ENCODE results near the gene CD248.
A peak's percentile ranks its signal among the peaks of the same experiment; 100 is the strongest.

CD248 gene

DNA sequence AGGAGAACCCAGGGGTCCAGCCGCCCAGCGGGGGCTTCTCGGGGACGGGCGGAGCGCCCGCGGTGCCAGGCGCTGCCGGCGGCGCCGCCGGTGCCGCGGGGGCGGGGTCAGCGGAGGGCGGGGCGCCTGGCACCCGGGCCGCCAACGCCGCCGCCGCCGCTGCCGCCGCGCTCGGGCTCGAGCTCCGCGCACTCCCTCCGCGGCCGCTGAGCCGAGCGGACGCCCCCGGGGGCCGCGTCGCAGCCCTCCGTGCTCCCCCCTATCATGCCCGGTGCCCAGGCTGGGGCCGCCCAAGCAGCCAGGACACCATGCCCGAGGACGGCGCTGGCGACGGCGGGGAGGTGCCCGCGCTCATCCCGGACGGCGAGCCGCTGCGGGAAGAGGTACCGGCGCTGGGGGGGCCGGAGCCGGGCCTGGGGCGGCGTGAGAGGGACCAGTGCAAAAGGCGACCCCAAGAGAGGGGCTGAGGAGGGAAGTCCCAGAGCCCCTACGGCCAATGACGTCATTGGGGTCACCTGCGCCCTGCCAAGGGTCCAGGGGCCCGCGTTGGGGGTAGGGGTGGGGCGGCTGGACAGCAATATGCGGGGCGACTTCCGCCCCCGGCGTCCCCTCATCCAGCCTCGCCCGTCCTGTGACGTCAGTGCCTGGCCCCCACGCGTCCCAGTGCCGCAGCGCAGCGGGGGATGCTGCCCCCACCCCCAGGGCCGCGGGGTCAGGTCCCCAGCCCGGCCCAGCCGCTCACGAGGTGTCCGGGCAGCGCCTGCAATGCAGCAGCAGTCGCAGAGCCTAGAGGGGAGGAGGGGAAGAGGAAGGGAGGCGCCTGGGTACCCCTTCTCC lies 24.9 kb downstream of the CD248 start, which contains the start of gene TMEM151A:
Gene TMEM151A (plus strand): TSS at position 189 of the 837 bp plus-strand sequence. CDS start 120 bp downstream, at position 309.
- TF ChIP-seq, protein P1, sequence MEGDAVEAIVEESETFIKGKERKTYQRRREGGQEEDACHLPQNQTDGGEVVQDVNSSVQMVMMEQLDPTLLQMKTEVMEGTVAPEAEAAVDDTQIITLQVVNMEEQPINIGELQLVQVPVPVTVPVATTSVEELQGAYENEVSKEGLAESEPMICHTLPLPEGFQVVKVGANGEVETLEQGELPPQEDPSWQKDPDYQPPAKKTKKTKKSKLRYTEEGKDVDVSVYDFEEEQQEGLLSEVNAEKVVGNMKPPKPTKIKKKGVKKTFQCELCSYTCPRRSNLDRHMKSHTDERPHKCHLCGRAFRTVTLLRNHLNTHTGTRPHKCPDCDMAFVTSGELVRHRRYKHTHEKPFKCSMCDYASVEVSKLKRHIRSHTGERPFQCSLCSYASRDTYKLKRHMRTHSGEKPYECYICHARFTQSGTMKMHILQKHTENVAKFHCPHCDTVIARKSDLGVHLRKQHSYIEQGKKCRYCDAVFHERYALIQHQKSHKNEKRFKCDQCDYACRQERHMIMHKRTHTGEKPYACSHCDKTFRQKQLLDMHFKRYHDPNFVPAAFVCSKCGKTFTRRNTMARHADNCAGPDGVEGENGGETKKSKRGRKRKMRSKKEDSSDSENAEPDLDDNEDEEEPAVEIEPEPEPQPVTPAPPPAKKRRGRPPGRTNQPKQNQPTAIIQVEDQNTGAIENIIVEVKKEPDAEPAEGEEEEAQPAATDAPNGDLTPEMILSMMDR (IDR thresholded peaks at IDR 0.05; ENCODE audit: low read depth, low read length, missing control alignments), result no peak
- in situ Hi-C loops (cut with HindIII; ENCODE audit: low sequenced_read_pairs), result no loop called here
- H3K4me3 ChIP-seq (ENCODE audit: low read depth, low read length), result no peak within 1 kb of the TSS
- no peak for DNase-seq (ENCODE audit: low read depth)

DNA sequence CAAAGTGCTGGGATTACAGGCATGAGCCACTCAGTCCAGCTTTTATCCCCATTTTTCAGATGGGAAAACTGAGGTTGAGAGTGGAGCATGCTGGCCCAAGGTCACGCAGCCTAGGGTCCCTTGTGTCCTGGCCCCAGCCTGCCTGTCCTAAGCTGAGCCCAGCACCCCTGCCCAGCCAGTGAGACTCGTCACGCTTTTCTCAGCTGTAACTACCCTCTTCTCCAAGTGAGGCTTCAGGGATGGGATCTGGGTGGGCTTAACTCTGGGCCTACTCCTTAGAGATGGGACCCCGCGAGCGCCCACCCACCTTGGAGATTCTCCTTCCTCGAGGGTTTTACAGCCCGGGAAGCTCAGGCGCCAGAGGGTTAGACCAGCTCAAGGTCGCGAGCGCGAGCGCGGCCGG lies 25.5 kb downstream of the CD248 start:
- in situ Hi-C loops (cut with HindIII; ENCODE audit: low sequenced_read_pairs), result no loop called here
- TF ChIP-seq, protein P1 (IDR thresholded peaks at IDR 0.05; ENCODE audit: low read depth, low read length, missing control alignments), result no peak
- DNase-seq (ENCODE audit: low read depth), result no peak
- H3K4me3 ChIP-seq (ENCODE audit: low read depth, low read length), result no peak overlapping the region

DNA sequence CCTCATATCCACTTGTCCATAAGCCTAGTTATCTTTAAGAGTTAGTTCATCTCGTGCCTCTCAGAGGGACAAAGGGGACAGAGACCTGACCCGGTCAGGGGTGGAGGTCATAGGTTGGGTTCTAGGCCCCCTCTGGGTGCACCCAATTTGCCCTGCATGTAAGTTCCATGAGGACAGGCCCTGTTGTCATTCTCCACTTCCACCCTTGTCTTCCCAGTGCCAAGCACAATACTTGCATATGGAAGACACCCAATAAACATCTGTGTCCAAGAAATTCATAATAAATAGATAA lies 26.6 kb downstream of the CD248 start:
- no peak overlapping the region for H3K4me3 ChIP-seq (ENCODE audit: low read depth, low read length)
- DNase-seq (ENCODE audit: low read depth), result no peak
- in situ Hi-C loops (cut with HindIII; ENCODE audit: low sequenced_read_pairs), result no loop called here
- TF ChIP-seq, protein P1 (IDR thresholded peaks at IDR 0.05; ENCODE audit: low read depth, low read length, missing control alignments), result no peak

DNA sequence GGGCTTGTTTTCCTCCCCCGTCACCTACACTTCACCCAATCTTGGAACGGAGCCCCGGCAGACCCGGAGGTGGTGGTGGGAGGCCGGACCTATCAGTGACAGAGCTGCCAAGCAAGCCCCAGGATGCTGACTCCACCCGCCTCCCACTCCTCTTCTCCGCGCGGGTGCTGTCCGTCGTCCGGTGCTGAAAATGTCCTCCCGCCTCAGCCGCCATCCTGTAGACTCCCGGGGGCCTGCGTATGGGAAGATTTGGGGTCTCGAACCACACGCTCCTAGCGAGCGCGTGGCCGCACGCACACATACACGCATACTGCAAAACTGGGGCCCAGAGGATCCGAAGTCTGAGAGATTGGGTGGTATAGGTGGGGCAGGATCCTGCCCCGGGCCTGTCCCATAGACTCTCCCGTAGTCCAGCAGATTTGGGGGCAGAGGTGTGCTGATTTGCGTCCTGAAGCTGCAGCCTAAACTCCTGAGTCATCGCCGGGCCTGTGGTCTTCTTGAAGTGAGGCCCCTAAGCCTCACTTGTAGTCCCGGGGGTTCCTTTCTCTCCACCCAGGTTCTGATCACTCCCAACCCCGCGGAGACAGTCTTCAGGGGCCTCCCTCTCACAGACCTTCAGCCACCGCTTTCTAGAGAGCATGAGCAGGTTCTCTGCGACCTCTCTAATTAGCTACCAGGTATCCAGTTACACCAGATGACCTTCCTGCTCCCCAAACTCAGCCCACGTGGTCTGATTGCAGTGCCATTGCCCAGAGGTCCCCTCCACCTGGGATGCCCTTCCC lies 27.1 kb downstream of the CD248 start:
- H3K4me3 ChIP-seq (ENCODE audit: low read depth, low read length), result peak overlapping the region; percentile 86
- peak; percentile 59 for DNase-seq (ENCODE audit: low read depth)
- in situ Hi-C loops (cut with HindIII; ENCODE audit: low sequenced_read_pairs), result no loop called here
- TF ChIP-seq, protein P1 (IDR thresholded peaks at IDR 0.05; ENCODE audit: low read depth, low read length, missing control alignments), result no peak

DNA sequence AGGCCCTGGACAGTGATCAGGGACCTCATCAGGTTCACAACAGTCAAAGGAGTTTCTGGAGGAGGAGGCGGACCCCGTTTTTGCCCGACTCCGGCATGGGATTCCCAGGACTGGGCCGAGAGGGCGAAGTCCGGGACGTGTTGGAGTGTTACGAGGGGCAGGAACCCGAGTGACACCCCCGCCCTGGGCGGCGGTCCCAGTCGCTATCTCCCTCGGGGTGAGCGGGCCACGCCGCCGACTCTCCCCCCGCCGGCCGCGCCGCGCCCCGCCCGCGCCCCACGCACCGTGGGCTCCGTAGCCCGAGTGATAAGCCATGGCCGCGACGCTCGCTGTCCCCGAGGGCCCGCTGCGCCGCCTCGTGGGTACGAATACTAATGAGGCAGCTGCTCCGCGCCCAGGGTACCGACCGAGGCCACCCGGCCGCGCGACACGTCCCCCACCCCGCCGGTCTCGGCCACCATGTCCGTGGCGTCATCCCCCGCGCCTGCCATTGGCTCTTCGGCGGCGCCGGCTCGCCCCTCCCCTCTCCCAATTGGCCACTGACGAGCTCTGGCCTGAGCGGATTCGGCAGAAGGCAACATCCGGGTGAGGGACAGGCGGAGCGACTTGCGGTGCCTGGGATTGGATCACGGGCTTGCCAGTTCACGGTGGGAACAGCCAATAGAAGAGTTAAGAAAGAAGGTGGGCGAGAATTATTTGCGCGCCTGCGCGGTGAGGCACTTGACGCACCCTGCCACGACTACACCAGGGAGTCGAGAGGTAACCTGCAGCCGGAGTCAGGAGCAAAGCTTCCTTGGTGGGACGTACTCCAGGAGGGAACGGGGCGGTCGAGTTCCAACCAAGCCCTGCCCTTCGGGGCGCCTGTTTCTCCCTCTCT lies 27.9 kb downstream of the CD248 start, which contains the start of gene YIF1A:
Gene YIF1A (minus strand): TSS at position 473 of the 877 bp plus-strand sequence. CDS start 158 bp downstream, at position 315.
- DNase-seq (ENCODE audit: low read depth), result peak; percentile 99
- peak within 1 kb of the TSS; percentile 86 for H3K4me3 ChIP-seq (ENCODE audit: low read depth, low read length)
- TF ChIP-seq, protein P1 (IDR thresholded peaks at IDR 0.05; ENCODE audit: low read depth, low read length, missing control alignments), result no peak
- in situ Hi-C loops (cut with HindIII; ENCODE audit: low sequenced_read_pairs), result no loop called here
